Measurements from ENCODE around the gene SLC8A3. TPM values are rescaled to one million over a fixed set of nuclear protein-coding genes. Genes with fewer than 3 reads are reported as not detected.

The SLC8A3 gene
- total and polyA plus RNA-seq, 2 donors from 2014 or later, result 0.98 TPM; not detected in 1

DNA sequence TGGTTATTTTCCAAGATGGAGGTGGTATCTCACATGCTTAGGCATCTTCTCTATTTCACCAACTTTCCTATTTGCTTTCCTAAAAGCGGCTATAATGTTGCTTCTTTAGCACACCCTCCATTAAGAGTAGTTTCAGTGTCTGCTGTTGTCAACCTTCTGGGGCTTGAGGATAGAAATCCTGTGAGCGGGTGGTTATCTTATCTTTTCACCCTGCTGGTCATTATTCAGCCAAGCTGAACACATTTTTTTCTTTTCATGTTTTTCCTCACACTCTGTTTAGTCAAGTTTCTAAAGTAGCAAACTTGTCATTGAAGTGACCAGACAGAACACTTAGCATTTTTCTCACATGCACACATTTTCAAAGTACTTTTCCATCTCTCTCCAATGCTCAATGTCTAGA is 104.5 kb downstream of the SLC8A3 start:
- FAIRE-seq (no peak), DNase-seq (no peak)
- H3K36me3 ChIP-seq (ENCODE audit: control insufficient read depth in 2 of 3, insufficient read depth in 3 of 3, low read length in 3 of 3), result no peaks in the 10 kb centered on the region
- TF ChIP-seq, protein P1, sequence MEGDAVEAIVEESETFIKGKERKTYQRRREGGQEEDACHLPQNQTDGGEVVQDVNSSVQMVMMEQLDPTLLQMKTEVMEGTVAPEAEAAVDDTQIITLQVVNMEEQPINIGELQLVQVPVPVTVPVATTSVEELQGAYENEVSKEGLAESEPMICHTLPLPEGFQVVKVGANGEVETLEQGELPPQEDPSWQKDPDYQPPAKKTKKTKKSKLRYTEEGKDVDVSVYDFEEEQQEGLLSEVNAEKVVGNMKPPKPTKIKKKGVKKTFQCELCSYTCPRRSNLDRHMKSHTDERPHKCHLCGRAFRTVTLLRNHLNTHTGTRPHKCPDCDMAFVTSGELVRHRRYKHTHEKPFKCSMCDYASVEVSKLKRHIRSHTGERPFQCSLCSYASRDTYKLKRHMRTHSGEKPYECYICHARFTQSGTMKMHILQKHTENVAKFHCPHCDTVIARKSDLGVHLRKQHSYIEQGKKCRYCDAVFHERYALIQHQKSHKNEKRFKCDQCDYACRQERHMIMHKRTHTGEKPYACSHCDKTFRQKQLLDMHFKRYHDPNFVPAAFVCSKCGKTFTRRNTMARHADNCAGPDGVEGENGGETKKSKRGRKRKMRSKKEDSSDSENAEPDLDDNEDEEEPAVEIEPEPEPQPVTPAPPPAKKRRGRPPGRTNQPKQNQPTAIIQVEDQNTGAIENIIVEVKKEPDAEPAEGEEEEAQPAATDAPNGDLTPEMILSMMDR (IDR thresholded peaks at IDR 0.05; ENCODE audit: borderline replicate concordance, extremely low read depth, insufficient read depth), result no peak
- intact Hi-C loops (cut with DNase I), result no loop called here
- H3K9ac ChIP-seq (ENCODE audit: low read length in 3 of 3), result no peak overlapping the region
- no peaks in the 10 kb centered on the region for H3K9me3 ChIP-seq (ENCODE audit: control insufficient read depth in 2 of 3, insufficient read depth in 1 of 3, low read length in 3 of 3)
- no peaks in the 10 kb centered on the region for H3K4me1 ChIP-seq (ENCODE audit: control insufficient read depth in 2 of 3, insufficient read depth in 2 of 3, low read depth in 1 of 3, low read length in 3 of 3)
- no peak overlapping the region for H3K4me3 ChIP-seq (ENCODE audit: low read length in 3 of 3)
- no peaks in the 10 kb centered on the region for H3K27me3 ChIP-seq (ENCODE audit: control insufficient read depth, insufficient read depth, low read length)
- H3K27ac ChIP-seq (ENCODE audit: low read depth in 2 of 2, low read length in 2 of 2), result no peak overlapping the region

DNA sequence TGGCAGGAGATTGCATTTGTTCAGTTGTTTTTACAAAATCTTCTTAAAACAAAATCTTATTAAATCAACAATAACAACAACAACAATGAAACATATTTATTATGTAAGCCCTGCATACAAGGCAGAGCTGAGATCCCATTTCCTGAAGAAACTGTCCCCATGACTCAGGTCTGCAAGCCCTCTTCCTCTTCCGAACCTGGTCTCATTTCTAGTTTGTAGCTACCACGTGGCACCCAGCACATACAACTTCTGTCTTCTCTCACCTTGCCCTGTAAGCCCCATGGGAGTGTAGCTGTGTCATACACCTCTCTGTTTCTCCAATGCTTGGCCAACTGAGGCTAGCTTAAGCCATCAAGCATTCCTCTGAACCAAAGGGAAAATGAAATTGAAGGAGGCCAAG is 106.4 kb downstream of the SLC8A3 start:
- H3K9ac ChIP-seq (ENCODE audit: low read length in 3 of 3), result no peak overlapping the region
- no peaks in the 10 kb centered on the region for H3K27me3 ChIP-seq (ENCODE audit: control insufficient read depth, insufficient read depth, low read length)
- intact Hi-C loops (cut with DNase I), result no loop called here
- H3K4me3 ChIP-seq (ENCODE audit: low read length in 3 of 3), result no peak overlapping the region
- no peaks in the 10 kb centered on the region for H3K36me3 ChIP-seq (ENCODE audit: control insufficient read depth in 2 of 3, insufficient read depth in 3 of 3, low read length in 3 of 3)
- no peaks in the 10 kb centered on the region for H3K4me1 ChIP-seq (ENCODE audit: control insufficient read depth in 2 of 3, insufficient read depth in 2 of 3, low read depth in 1 of 3, low read length in 3 of 3)
- TF ChIP-seq, protein P1 (IDR thresholded peaks at IDR 0.05; ENCODE audit: borderline replicate concordance, extremely low read depth, insufficient read depth), result no peak
- FAIRE-seq, result no peak
- H3K27ac ChIP-seq (ENCODE audit: low read depth in 2 of 2, low read length in 2 of 2), result no peak overlapping the region
- no peak for DNase-seq
- H3K9me3 ChIP-seq (ENCODE audit: control insufficient read depth in 2 of 3, insufficient read depth in 1 of 3, low read length in 3 of 3), result no peaks in the 10 kb centered on the region

DNA sequence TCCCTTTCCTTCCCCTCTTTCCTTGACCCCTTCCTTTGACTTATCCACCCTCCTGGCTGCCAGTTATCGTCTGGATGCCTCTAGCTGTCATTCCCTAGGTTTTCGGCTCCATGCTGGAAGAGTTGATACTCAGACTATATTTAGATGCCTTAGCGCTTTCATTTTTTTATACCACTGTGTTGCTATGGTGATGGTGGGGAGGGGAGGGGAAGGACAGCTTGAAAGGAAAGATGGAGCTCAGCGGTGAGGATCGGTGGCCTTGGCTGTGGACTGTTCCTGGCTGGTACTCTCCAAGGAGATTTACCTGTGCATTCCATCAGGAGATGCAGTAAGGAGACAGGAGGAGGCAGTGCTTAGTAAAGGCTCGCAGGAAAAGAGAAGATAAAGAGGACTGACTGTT is 108.7 kb downstream of the SLC8A3 start:
- FAIRE-seq, result no peak
- Histone ChIP-seq H3K27ac (ENCODE audit: low read depth in 2 of 2, low read length in 2 of 2) (no peak overlapping the region), H3K36me3 (ENCODE audit: control insufficient read depth in 2 of 3, insufficient read depth in 3 of 3, low read length in 3 of 3) (no peaks in the 10 kb centered on the region), H3K4me1 (ENCODE audit: control insufficient read depth in 2 of 3, insufficient read depth in 2 of 3, low read depth in 1 of 3, low read length in 3 of 3) (no peaks in the 10 kb centered on the region), H3K4me3 (ENCODE audit: low read length in 3 of 3) (no peak overlapping the region), H3K9me3 (ENCODE audit: control insufficient read depth in 2 of 3, insufficient read depth in 1 of 3, low read length in 3 of 3) (no peaks in the 10 kb centered on the region), H3K9ac (ENCODE audit: low read length in 3 of 3) (no peak overlapping the region), H3K27me3 (ENCODE audit: control insufficient read depth, insufficient read depth, low read length) (no peaks in the 10 kb centered on the region)
- TF ChIP-seq, protein P1 (IDR thresholded peaks at IDR 0.05; ENCODE audit: borderline replicate concordance, extremely low read depth, insufficient read depth), result no peak
- intact Hi-C loops (cut with DNase I), result no loop called here
- DNase-seq, result no peak

DNA sequence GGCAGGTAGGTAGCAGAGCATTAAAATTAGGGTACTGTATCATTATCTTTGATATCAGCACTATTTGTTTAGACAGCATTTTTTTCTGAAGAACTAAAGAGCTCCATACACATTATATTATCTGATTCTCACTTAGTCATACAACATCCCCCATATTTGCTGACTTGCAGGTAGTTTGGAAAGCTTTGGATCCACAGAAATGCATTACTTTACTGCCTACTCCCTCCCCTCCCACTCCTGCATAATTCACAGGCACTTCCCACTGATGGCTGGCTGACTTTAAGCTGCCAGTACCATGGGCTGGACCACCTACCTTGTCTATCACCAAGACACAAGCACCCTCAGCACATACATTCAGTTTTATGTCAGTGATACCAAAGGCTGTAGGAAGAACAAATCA is 110.4 kb downstream of the SLC8A3 start:
- TF ChIP-seq, protein P1 (IDR thresholded peaks at IDR 0.05; ENCODE audit: borderline replicate concordance, extremely low read depth, insufficient read depth), result no peak
- no peaks in the 10 kb centered on the region for H3K9me3 ChIP-seq (ENCODE audit: control insufficient read depth in 2 of 3, insufficient read depth in 1 of 3, low read length in 3 of 3)
- H3K4me1 ChIP-seq (ENCODE audit: control insufficient read depth in 2 of 3, insufficient read depth in 2 of 3, low read depth in 1 of 3, low read length in 3 of 3), result no peaks in the 10 kb centered on the region
- intact Hi-C loops (cut with DNase I), result no loop called here
- no peak overlapping the region for H3K4me3 ChIP-seq (ENCODE audit: low read length in 3 of 3)
- H3K27ac ChIP-seq (ENCODE audit: low read depth in 2 of 2, low read length in 2 of 2), result no peak overlapping the region
- no peaks in the 10 kb centered on the region for H3K36me3 ChIP-seq (ENCODE audit: control insufficient read depth in 2 of 3, insufficient read depth in 3 of 3, low read length in 3 of 3)
- no peak overlapping the region for H3K9ac ChIP-seq (ENCODE audit: low read length in 3 of 3)
- no peak for FAIRE-seq
- DNase-seq, result no peak
- H3K27me3 ChIP-seq (ENCODE audit: control insufficient read depth, insufficient read depth, low read length), result no peaks in the 10 kb centered on the region

Data from kidney (tissue), 14 donors.